ENCODE results near the gene FTH1.

DNA sequence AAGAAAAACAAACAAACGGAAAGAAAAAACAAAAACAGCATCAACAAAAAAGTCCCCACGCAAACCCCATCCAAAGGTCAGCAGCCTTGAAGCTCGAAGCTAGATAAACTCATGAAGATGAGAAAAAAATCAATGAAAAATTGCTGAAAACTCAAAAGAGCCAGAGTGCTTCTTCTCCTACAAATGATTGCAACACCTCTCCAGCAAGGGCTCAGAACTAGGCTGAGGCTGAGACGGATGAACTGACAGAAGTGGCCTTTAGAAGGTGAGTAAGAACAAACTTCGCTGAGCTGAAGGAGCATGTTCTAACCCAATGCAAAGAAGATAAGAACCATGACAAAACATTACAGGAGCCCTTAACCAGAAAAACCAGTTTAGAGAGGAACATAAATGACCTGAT is 18.4 kb upstream of the FTH1 start:
- TF ChIP-seq, protein P1, sequence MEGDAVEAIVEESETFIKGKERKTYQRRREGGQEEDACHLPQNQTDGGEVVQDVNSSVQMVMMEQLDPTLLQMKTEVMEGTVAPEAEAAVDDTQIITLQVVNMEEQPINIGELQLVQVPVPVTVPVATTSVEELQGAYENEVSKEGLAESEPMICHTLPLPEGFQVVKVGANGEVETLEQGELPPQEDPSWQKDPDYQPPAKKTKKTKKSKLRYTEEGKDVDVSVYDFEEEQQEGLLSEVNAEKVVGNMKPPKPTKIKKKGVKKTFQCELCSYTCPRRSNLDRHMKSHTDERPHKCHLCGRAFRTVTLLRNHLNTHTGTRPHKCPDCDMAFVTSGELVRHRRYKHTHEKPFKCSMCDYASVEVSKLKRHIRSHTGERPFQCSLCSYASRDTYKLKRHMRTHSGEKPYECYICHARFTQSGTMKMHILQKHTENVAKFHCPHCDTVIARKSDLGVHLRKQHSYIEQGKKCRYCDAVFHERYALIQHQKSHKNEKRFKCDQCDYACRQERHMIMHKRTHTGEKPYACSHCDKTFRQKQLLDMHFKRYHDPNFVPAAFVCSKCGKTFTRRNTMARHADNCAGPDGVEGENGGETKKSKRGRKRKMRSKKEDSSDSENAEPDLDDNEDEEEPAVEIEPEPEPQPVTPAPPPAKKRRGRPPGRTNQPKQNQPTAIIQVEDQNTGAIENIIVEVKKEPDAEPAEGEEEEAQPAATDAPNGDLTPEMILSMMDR (IDR thresholded peaks at IDR 0.05; ENCODE audit: low read length) = no peak
- TF ChIP-seq EZH2 (IDR thresholded peaks at IDR 0.05; ENCODE audit: borderline replicate concordance, low read length) = no peak
